ENCODE results near the gene RPS21.

The RPS21 gene

GRCh38 chr20:62417981-62418708, 31.2 kb downstream of the RPS21 start:
- Histone ChIP-seq H3K9ac (ENCODE audit: insufficient read length, low read depth) (no peak overlapping the region), H3K4me3 (ENCODE audit: insufficient read length, low read depth) (no peak overlapping the region), H3K9me3 (ENCODE audit: insufficient read depth, low read length) (no peaks in the 10 kb centered on the region), H3K36me3 (ENCODE audit: insufficient read depth, insufficient read length, low read length) (no peaks in the 10 kb centered on the region), H3K27me3 (ENCODE audit: insufficient read depth, insufficient read length) (no peaks in the 10 kb centered on the region), H3K4me1 (ENCODE audit: insufficient read depth, insufficient read length) (peaks cover 19% of the 10 kb centered on the region)
- TF ChIP-seq ZNF274 (IDR thresholded peaks at IDR 0.05; ENCODE audit: low read depth, low read length) (no peak), SUZ12 (IDR thresholded peaks at IDR 0.05; ENCODE audit: extremely low read depth, insufficient read depth, insufficient read length) (no peak), YY1 (IDR thresholded peaks at IDR 0.05; ENCODE audit: insufficient read depth, insufficient read length) (no peak)
- no peak for DNase-seq (ENCODE audit: low read depth, low spot score)

DNA sequence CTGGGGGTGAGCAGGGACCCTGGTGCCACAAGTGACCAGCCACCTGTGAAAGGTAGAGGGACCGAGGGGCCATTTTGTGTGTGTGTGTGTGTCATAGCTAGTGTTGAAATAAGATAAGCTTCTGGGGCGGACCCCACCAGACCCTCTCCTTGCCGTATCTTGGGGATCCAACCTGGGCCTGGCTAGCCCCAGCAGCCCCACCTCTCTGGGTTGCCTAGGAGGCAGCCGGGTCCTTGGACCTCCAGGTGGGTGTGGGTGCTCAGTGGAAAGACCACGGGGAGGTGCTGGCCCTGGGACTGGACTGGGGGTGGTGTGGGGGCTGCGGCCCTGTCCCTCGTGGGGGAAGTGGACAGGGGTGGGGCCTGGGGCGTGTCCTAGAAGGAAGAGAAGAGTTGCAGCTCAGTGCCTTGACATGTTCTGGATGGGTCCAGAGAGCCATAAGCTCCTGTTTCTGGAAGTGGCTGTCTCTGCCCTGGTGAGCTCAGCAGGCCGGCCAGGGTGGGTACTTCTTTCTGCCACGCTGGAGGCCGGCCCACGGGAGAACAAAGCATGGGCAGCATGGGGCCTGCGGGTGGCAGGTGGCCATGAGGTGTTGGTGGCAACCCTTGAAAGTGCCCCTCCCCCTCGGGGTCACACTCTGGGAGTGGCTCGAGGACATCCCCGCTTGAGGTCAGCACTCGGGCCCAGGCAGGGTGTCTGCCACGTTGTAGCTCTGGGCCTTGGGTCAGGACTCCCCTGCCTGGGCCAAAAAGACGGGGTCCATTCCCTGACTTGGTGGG, 32.0 kb downstream of the RPS21 start:
- H3K9me3 ChIP-seq (ENCODE audit: insufficient read depth, low read length): no peaks in the 10 kb centered on the region

DNA sequence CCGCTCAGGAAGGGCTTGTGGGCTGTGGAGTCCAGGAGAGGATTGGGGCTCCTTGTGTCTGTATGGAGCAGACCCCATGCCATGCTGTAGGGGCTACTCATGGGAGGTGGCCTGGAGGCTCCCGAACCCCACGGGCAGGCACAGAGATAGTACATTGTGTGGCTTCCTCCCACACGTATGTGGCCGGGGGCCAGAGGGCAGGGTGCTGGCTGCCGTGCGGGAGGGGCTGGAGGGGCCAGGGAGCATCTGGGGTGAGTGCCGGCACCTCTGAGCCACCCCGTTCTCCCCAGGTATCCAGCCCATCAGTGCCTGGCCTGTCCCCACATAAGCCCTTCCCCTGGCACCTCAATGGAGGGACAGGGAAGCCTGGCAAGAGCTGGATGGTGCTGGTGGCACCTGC, 32.9 kb downstream of the RPS21 start:
- Histone ChIP-seq H3K36me3 (ENCODE audit: insufficient read depth, insufficient read length, low read length) (no peaks in the 10 kb centered on the region), H3K9me3 (ENCODE audit: insufficient read depth, low read length) (no peaks in the 10 kb centered on the region), H3K4me3 (ENCODE audit: insufficient read length, low read depth) (no peak overlapping the region), H3K9ac (ENCODE audit: insufficient read length, low read depth) (no peak overlapping the region), H3K27me3 (ENCODE audit: insufficient read depth, insufficient read length) (no peaks in the 10 kb centered on the region), H3K4me1 (ENCODE audit: insufficient read depth, insufficient read length) (peaks cover 28% of the 10 kb centered on the region)
- DNase-seq (ENCODE audit: low read depth, low spot score): no peak
- TF ChIP-seq ZNF274 (IDR thresholded peaks at IDR 0.05; ENCODE audit: low read depth, low read length) (no peak), YY1 (IDR thresholded peaks at IDR 0.05; ENCODE audit: insufficient read depth, insufficient read length) (no peak), SUZ12 (IDR thresholded peaks at IDR 0.05; ENCODE audit: extremely low read depth, insufficient read depth, insufficient read length) (no peak)

More for the DNA sequence above, 32.0 kb downstream of the RPS21 start:
- Histone ChIP-seq H3K4me3 (ENCODE audit: insufficient read length, low read depth) (no peak overlapping the region), H3K9ac (ENCODE audit: insufficient read length, low read depth) (no peak overlapping the region), H3K27me3 (ENCODE audit: insufficient read depth, insufficient read length) (no peaks in the 10 kb centered on the region), H3K4me1 (ENCODE audit: insufficient read depth, insufficient read length) (peaks cover 20% of the 10 kb centered on the region), H3K36me3 (ENCODE audit: insufficient read depth, insufficient read length, low read length) (no peaks in the 10 kb centered on the region)
- DNase-seq (ENCODE audit: low read depth, low spot score): no peak
- no peak for TF ChIP-seq YY1 (IDR thresholded peaks at IDR 0.05; ENCODE audit: insufficient read depth, insufficient read length)
- no peak for TF ChIP-seq SUZ12 (IDR thresholded peaks at IDR 0.05; ENCODE audit: extremely low read depth, insufficient read depth, insufficient read length)
- no peak for TF ChIP-seq ZNF274 (IDR thresholded peaks at IDR 0.05; ENCODE audit: low read depth, low read length)

DNA sequence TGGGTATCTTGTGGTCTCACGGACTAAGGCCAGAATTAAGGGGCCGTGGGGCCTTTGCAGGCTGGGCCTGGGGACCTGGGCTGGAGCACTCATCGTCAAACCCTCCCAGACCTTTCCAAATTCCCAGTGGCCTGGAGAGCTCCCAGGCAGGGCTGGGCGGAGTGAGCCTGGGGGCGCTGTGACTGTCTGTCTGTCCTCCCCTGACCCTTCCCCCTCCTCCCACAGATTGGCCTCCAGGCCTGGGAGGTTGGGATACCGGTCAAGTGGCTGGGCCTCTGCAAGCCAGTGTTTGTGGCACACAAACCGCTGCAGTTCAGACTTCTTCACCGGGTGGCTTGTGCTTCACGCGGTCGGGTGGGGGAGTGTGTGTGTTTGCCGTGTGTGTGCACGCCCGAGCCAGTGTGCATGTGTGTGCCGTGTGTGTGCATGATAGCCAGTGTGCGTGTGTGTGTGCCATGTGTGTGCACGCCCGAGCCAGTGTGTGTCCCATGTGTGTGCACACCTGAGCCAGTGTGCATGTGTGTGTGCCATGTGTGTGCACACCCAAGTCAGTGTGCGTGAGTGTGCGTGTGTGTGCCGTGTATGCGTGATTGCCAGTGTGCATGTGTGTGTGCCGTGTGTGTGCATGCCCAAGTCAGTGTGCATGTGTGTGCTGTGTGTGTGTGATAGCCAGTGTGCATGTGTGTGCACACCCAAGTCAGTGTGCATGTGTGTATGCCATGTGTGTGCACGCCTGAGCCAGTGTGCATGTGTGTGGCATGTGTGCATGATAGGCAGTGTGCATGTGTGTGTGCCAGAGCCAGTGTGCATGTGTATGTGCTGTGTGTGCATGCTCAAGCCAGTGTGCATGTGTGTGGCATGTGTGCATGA, 34.2 kb downstream of the RPS21 start:
- H3K36me3 ChIP-seq (ENCODE audit: insufficient read depth, insufficient read length, low read length): no peaks in the 10 kb centered on the region
- peaks cover 2% of the 10 kb centered on the region for H3K27me3 ChIP-seq (ENCODE audit: insufficient read depth, insufficient read length)
- TF ChIP-seq SUZ12 (IDR thresholded peaks at IDR 0.05; ENCODE audit: extremely low read depth, insufficient read depth, insufficient read length) (no peak), ZNF274 (IDR thresholded peaks at IDR 0.05; ENCODE audit: low read depth, low read length) (no peak), YY1 (IDR thresholded peaks at IDR 0.05; ENCODE audit: insufficient read depth, insufficient read length) (no peak)
- no peak overlapping the region for H3K9ac ChIP-seq (ENCODE audit: insufficient read length, low read depth)
- no peak overlapping the region for H3K4me3 ChIP-seq (ENCODE audit: insufficient read length, low read depth)
- H3K9me3 ChIP-seq (ENCODE audit: insufficient read depth, low read length): no peaks in the 10 kb centered on the region
- no peak for DNase-seq (ENCODE audit: low read depth, low spot score)
- peaks cover 28% of the 10 kb centered on the region for H3K4me1 ChIP-seq (ENCODE audit: insufficient read depth, insufficient read length)

- Histone ChIP-seq H3K4me1 (ENCODE audit: insufficient read depth, insufficient read length) (peaks cover 32% of the 10 kb centered on the region), H3K9me3 (ENCODE audit: insufficient read depth, low read length) (no peaks in the 10 kb centered on the region), H3K9ac (ENCODE audit: insufficient read length, low read depth) (no peak overlapping the region), H3K4me3 (ENCODE audit: insufficient read length, low read depth) (no peak overlapping the region), H3K27me3 (ENCODE audit: insufficient read depth, insufficient read length) (peaks cover 2% of the 10 kb centered on the region), H3K36me3 (ENCODE audit: insufficient read depth, insufficient read length, low read length) (no peaks in the 10 kb centered on the region)
- no peak for DNase-seq (ENCODE audit: low read depth, low spot score)
- TF ChIP-seq ZNF274 (IDR thresholded peaks at IDR 0.05; ENCODE audit: low read depth, low read length): no peak
- no peak for TF ChIP-seq SUZ12 (IDR thresholded peaks at IDR 0.05; ENCODE audit: extremely low read depth, insufficient read depth, insufficient read length)
- no peak for TF ChIP-seq YY1 (IDR thresholded peaks at IDR 0.05; ENCODE audit: insufficient read depth, insufficient read length)
These were observed 34.8 kb downstream of the RPS21 start for GRCh38 chr20:62421716-62421990.

DNA sequence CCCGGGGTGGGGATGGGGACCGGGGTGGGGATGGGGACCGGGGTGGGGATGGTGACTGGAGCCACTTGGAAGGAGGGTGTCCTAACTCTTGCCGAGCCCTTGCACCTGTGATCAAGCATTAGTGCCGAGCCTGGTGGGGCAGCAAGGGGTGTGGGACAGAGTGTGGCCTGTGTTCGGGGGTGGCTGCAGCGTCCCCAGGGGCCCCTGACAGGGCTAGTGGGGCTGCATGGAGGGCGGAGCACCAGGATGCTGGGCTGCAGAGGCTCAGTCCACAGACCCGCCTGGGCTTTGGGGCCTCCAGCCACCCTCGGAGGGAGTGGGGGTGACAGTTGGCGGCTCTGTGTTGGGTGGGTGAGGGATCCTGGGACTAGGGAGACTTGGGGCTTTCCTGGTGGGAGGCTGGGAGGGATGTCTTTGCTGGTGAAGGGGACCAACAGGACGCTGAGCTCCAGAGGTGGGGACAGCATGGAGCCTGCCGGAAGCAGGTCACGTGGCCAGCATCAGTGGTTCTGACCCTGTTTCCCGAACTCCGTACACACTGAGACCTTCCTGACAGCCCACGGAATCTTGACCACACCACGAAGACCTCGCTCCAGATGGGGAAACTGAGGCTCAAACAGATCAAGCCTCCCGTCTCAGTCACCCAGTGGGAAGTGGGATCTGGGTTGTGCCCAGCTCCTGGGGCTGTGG, 35.9 kb downstream of the RPS21 start:
- Histone ChIP-seq H3K4me3 (ENCODE audit: insufficient read length, low read depth) (no peak overlapping the region), H3K36me3 (ENCODE audit: insufficient read depth, insufficient read length, low read length) (no peaks in the 10 kb centered on the region), H3K27me3 (ENCODE audit: insufficient read depth, insufficient read length) (peaks cover 2% of the 10 kb centered on the region), H3K9ac (ENCODE audit: insufficient read length, low read depth) (peak overlapping the region; percentile 44), H3K9me3 (ENCODE audit: insufficient read depth, low read length) (no peaks in the 10 kb centered on the region), H3K4me1 (ENCODE audit: insufficient read depth, insufficient read length) (peaks cover 39% of the 10 kb centered on the region)
- DNase-seq (ENCODE audit: low read depth, low spot score): no peak
- TF ChIP-seq YY1 (IDR thresholded peaks at IDR 0.05; ENCODE audit: insufficient read depth, insufficient read length) (no peak), SUZ12 (IDR thresholded peaks at IDR 0.05; ENCODE audit: extremely low read depth, insufficient read depth, insufficient read length) (no peak), ZNF274 (IDR thresholded peaks at IDR 0.05; ENCODE audit: low read depth, low read length) (no peak)

Measured in NT2/D1 (cell line).